ENCODE data around the gene MCOLN2. TPM values are rescaled to one million over a fixed set of nuclear protein-coding genes. Genes with fewer than 3 reads are reported as not detected.
A peak's percentile ranks its signal among the peaks of the same experiment; 100 is the strongest.
"Not testable (repeated sequence)": the region's sequence is repeated elsewhere in the genome, so short reads cannot be mapped to it uniquely, and the experiment has no call there.

The MCOLN2 gene
- total RNA-seq, 1 donor from 2014 or later: 0.33 TPM

- DNase-seq (ENCODE audit: low spot score); ATAC-seq: not testable (repeated sequence)
These were observed 94.2 kb downstream of the MCOLN2 start for GRCh38 chr1:84902727-84903126.

GRCh38 chr1:84899969-84900368 is 96.9 kb downstream of the MCOLN2 start:
- DNase-seq (ENCODE audit: low spot score) (no peak), ATAC-seq (no peak)

GRCh38 chr1:84896279-84896678 is 100.6 kb downstream of the MCOLN2 start:
- ATAC-seq (no peak), DNase-seq (ENCODE audit: low spot score) (no peak)

GRCh38 chr1:84892705-84893618 is 104.0 kb downstream of the MCOLN2 start, which contains the start of gene LPAR3:
TSS of gene LPAR3 (minus strand) at chr1:84893206. CDS start at chr1:84866120, 27,086 bp downstream.
- ATAC-seq (peak; percentile 14), DNase-seq (ENCODE audit: low spot score) (no peak)

- DNase-seq (ENCODE audit: low spot score): no peak
- no peak for ATAC-seq
These were observed 106.3 kb downstream of the MCOLN2 start for GRCh38 chr1:84890566-84890965.

- ATAC-seq (peak; percentile 53), DNase-seq (ENCODE audit: low spot score) (no peak)
These were observed 107.5 kb downstream of the MCOLN2 start for GRCh38 chr1:84889437-84889836.

GRCh38 chr1:84888753-84889152 is 108.2 kb downstream of the MCOLN2 start:
- DNase-seq (ENCODE audit: low spot score) (no peak), ATAC-seq (no peak)

- ATAC-seq: peak; percentile 25
- no peak for DNase-seq (ENCODE audit: low spot score)
These were observed 109.5 kb downstream of the MCOLN2 start for GRCh38 chr1:84887261-84887934.

- no peak for DNase-seq (ENCODE audit: low spot score)
- no peak for ATAC-seq
These were observed 111.4 kb downstream of the MCOLN2 start for GRCh38 chr1:84885469-84885868.

- ATAC-seq (peak; percentile 43), DNase-seq (ENCODE audit: low spot score) (no peak)
These were observed 112.1 kb downstream of the MCOLN2 start for GRCh38 chr1:84884671-84885389.

- no peak for DNase-seq (ENCODE audit: low spot score)
- no peak for ATAC-seq
These were observed 113.6 kb downstream of the MCOLN2 start for GRCh38 chr1:84883286-84883685.

- ATAC-seq: no peak
- no peak for DNase-seq (ENCODE audit: low spot score)
These were observed 119.3 kb downstream of the MCOLN2 start for GRCh38 chr1:84877592-84877991.

GRCh38 chr1:84876353-84876752 is 120.6 kb downstream of the MCOLN2 start:
- no peak for DNase-seq (ENCODE audit: low spot score)
- ATAC-seq: no peak

Other genes with a start within 250 kb of the MCOLN2 start
- gene LPAR3, start 103.9 kb downstream of the MCOLN2 start, total RNA-seq: 0.08 TPM
- gene MCOLN3, start 51.4 kb upstream of the MCOLN2 start, total RNA-seq: 0.05 TPM
- 4.8 TPM for gene SYDE2, start 203.9 kb upstream of the MCOLN2 start, total RNA-seq

Measured in left lobe of liver (tissue), 2 donors.